Esophagus muscularis mucosa (tissue), 4 donors: ENCODE results near the gene GADD45A. TPM values are rescaled to one million over a fixed set of nuclear protein-coding genes. Genes with fewer than 3 reads are reported as not detected.

Experiments used
- DNase-seq: peaks from one replicate; pipeline ENCODE4 v3.0.0-alpha.2; 2017; ENCODE audit errors: extremely low spot score
- H3K27ac ChIP-seq, 4 donors: fragments of 200-600 bp; sonication (generic); replicated peaks in 1 of 4; 1 replicate in 3 of 4; 2 replicates in 1 of 4; pipeline ENCODE4 v1.5.1; 2016 to 2019; ENCODE audit warnings: mild to moderate bottlenecking in 1 of 4
- H3K27me3 ChIP-seq, 4 donors: fragments of 200-600 bp; sonication (generic); one replicate each; pipeline versions ENCODE4 v1.5.1 to v1.6.0; 2016 to 2019
- H3K36me3 ChIP-seq, 4 donors: fragments of 200-600 bp; sonication (generic); one replicate each; pipeline ENCODE4 v1.5.1; 2016 to 2019
- H3K4me1 ChIP-seq, 4 donors: fragments of 200-600 bp; sonication (generic); one replicate each; pipeline ENCODE4 v1.5.1; 2016 to 2019
- H3K4me3 ChIP-seq, 4 donors: fragments of 200-600 bp; sonication (generic); 1 replicate in 2 of 4; 2 replicates in 2 of 4; pipeline ENCODE4 v1.5.1; 2016 to 2019; ENCODE audit warnings: mild to moderate bottlenecking in 4 of 4, moderate library complexity in 1 of 4
- H3K9me3 ChIP-seq, 4 donors: fragments of 200-600 bp; sonication (generic); 1 replicate in 3 of 4; 2 replicates in 1 of 4; pipeline ENCODE4 v1.5.1; 2016 to 2019
- CTCF ChIP-seq, 3 experiments: fragments of 200-600 bp in 2 of 3; fragments of 450-650 bp in 1 of 3; sonication (generic) in 2 of 3; IDR thresholded peaks; one replicate each; pipeline ENCODE4 v1.5.1; 2017 to 2019; ENCODE audit warnings: antibody characterized with exemption in 3 of 3, mild to moderate bottlenecking in 2 of 3, moderate library complexity in 1 of 3
- EP300 ChIP-seq: sonication (generic); formaldehyde crosslinking; IDR thresholded peaks from one replicate; pipeline ENCODE4 v1.6.1; 2017; ENCODE audit warnings: antibody characterized with exemption
- POLR2A ChIP-seq: fragments of 450-650 bp; IDR thresholded peaks from one replicate; pipeline ENCODE4 v1.6.1; 2017; ENCODE audit warnings: antibody characterized with exemption, moderate library complexity, mild to moderate bottlenecking, low read depth
- POLR2AphosphoS5 ChIP-seq, 2 donors: sonication (generic); formaldehyde crosslinking; IDR thresholded peaks; one replicate each; pipeline ENCODE4 v1.6.1; 2017; ENCODE audit warnings: antibody characterized with exemption in 2 of 2
- WGBS: methylation state at CpG from one replicate; pipeline ENCODE4 v1.1.5; 2018; 5-methylcytosine and 5-hydroxymethylcytosine counted together
- intact Hi-C: fragments of 100-400 bp; cut with DNase I; formaldehyde crosslinking; loops from one replicate; pipeline ENCODE4 v1.15.1; 2023
- total RNA-seq, 4 donors: library from RNA; depleted of rRNA; stranded (reverse); fragments of >200 nt; gene quantifications; one replicate each; pipeline versions ENCODE4 v1.1.0 to v1.2.1, GENCODE V29; 2016

The GADD45A gene
- total RNA-seq, 4 donors from 2014 or later = 51.1 to 80.8 (median 66.5) TPM

GRCh38 chr1:67719329-67720196 is 34.6 kb downstream of the GADD45A start:
- 89% methylated on average over 6 of the region's 6 CpGs for WGBS
- peaks cover 41 to 76% (median 57%) of the 10 kb centered on the region in 4 donors for H3K4me1 ChIP-seq
- no peak for DNase-seq
- no peak overlapping the region for H3K4me3 ChIP-seq
- no peaks in the 10 kb centered on the region for H3K9me3 ChIP-seq
- TF ChIP-seq POLR2A (no peak), CTCF (IDR thresholded peaks at IDR 0.05) (no peak), POLR2AphosphoS5 (IDR thresholded peaks at IDR 0.05) (no peak), EP300 (no peak)
- intact Hi-C loops = no loop called here
- no peaks in the 10 kb centered on the region for H3K27me3 ChIP-seq
- H3K27ac ChIP-seq = no peak overlapping the region
- no peaks in the 10 kb centered on the region for H3K36me3 ChIP-seq

- Histone ChIP-seq H3K27me3 (no peaks in the 10 kb centered on the region), H3K36me3 (no peaks in the 10 kb centered on the region), H3K4me3 (no peak overlapping the region), H3K9me3 (no peaks in the 10 kb centered on the region), H3K27ac (no peak overlapping the region), H3K4me1 (peaks cover 52 to 79% (median 70%) of the 10 kb centered on the region in 4 donors)
- DNase-seq = no peak
- WGBS = 95% methylated on average over 4 of the region's 4 CpGs
- intact Hi-C loops = no loop called here
- TF ChIP-seq POLR2A (no peak), EP300 (no peak), POLR2AphosphoS5 (IDR thresholded peaks at IDR 0.05) (no peak), CTCF (IDR thresholded peaks at IDR 0.05) (no peak)
These were observed 36.1 kb downstream of the GADD45A start for GRCh38 chr1:67721112-67721511.

- no peaks in the 10 kb centered on the region for H3K36me3 ChIP-seq
- 71% methylated on average over 2 of the region's 2 CpGs for WGBS
- intact Hi-C loops = no loop called here
- TF ChIP-seq POLR2A (no peak), POLR2AphosphoS5 (IDR thresholded peaks at IDR 0.05) (no peak), EP300 (no peak), CTCF (IDR thresholded peaks at IDR 0.05) (no peak)
- peaks cover 53 to 79% (median 68%) of the 10 kb centered on the region in 4 donors for H3K4me1 ChIP-seq
- no peaks in the 10 kb centered on the region for H3K27me3 ChIP-seq
- H3K27ac ChIP-seq = peak overlapping the region in 2 of 4 donors; percentile 8 to 14
- no peaks in the 10 kb centered on the region for H3K9me3 ChIP-seq
- no peak for DNase-seq
- H3K4me3 ChIP-seq = no peak overlapping the region
These were observed 36.8 kb downstream of the GADD45A start for GRCh38 chr1:67721650-67722291.

- WGBS = 68% methylated on average over 4 of the region's 4 CpGs
- intact Hi-C loops = no loop called here
These were observed 37.4 kb downstream of the GADD45A start for GRCh38 chr1:67722292-67722944.

More at GRCh38 chr1:67722292-67722944, 37.4 kb downstream of the GADD45A start:
- no peaks in the 10 kb centered on the region for H3K36me3 ChIP-seq
- no peak for TF ChIP-seq CTCF (IDR thresholded peaks at IDR 0.05)
- TF ChIP-seq EP300 = no peak
- no peak for TF ChIP-seq POLR2AphosphoS5 (IDR thresholded peaks at IDR 0.05)
- TF ChIP-seq POLR2A = no peak
- H3K27me3 ChIP-seq = no peaks in the 10 kb centered on the region
- no peaks in the 10 kb centered on the region for H3K9me3 ChIP-seq
- H3K27ac ChIP-seq = peak overlapping the region in 2 of 4 donors; percentile 8 to 14
- H3K4me1 ChIP-seq = peaks cover 53 to 74% (median 62%) of the 10 kb centered on the region in 4 donors
- DNase-seq = no peak
- H3K4me3 ChIP-seq = no peak overlapping the region
